Muscle layer of duodenum (tissue), 2 donors: ENCODE data around the gene MAP3K6.

Experiments
- H3K27ac ChIP-seq: one replicate; pipeline ENCODE4 v1.7.0; 2013; ENCODE audit warnings: mild to moderate bottlenecking, low read length
- H3K27me3 ChIP-seq: one replicate; pipeline ENCODE4 v1.7.0; 2013; ENCODE audit warnings: low read depth, mild to moderate bottlenecking, control low read depth, low read length
- H3K36me3 ChIP-seq, 2 donors: one replicate each; pipeline ENCODE4 v1.7.0; 2013; ENCODE audit warnings: low read length in 2 of 2, control low read depth in 1 of 2, mild to moderate bottlenecking in 1 of 2; ENCODE audit not compliant: insufficient read depth in 2 of 2, control insufficient read depth in 1 of 2
- H3K4me1 ChIP-seq, 2 donors: one replicate each; pipeline ENCODE4 v1.7.0; 2013; ENCODE audit warnings: low read length in 2 of 2, mild to moderate bottlenecking in 2 of 2, control low read depth in 1 of 2, moderate library complexity in 1 of 2; ENCODE audit not compliant: insufficient read depth in 2 of 2, control insufficient read depth in 1 of 2
- H3K4me3 ChIP-seq, 2 donors: one replicate each; pipeline ENCODE4 v1.7.0; 2013; ENCODE audit warnings: low read length in 2 of 2, low read depth in 1 of 2, mild to moderate bottlenecking in 1 of 2
- H3K9me3 ChIP-seq, 2 donors: one replicate each; pipeline ENCODE4 v1.7.0; 2013; ENCODE audit warnings: low read length in 2 of 2, control low read depth in 1 of 2, mild to moderate bottlenecking in 1 of 2; ENCODE audit not compliant: control insufficient read depth in 1 of 2
- donor health status: healthy.

The MAP3K6 gene

GRCh38 chr1:27358038-27358927, 8.5 kb downstream of the MAP3K6 start:
- Histone ChIP-seq H3K4me1 (peaks cover 0 to 15% of the 10 kb centered on the region in 2 donors), H3K4me3 (no peak overlapping the region), H3K36me3 (peaks cover 33 to 81% of the 10 kb centered on the region in 2 donors), H3K9me3 (no peaks in the 10 kb centered on the region), H3K27ac (no peak overlapping the region), H3K27me3 (no peaks in the 10 kb centered on the region)

- H3K27ac ChIP-seq: no peak overlapping the region
- H3K36me3 ChIP-seq: peaks cover 32 to 77% of the 10 kb centered on the region in 2 donors
- peak overlapping the region; percentile 37 to 50 for H3K4me3 ChIP-seq
- peaks cover 0 to 15% of the 10 kb centered on the region in 2 donors for H3K4me1 ChIP-seq
- no peaks in the 10 kb centered on the region for H3K9me3 ChIP-seq
- H3K27me3 ChIP-seq: no peaks in the 10 kb centered on the region
Measured at GRCh38 chr1:27357281-27358037, 9.3 kb downstream of the MAP3K6 start.

DNA sequence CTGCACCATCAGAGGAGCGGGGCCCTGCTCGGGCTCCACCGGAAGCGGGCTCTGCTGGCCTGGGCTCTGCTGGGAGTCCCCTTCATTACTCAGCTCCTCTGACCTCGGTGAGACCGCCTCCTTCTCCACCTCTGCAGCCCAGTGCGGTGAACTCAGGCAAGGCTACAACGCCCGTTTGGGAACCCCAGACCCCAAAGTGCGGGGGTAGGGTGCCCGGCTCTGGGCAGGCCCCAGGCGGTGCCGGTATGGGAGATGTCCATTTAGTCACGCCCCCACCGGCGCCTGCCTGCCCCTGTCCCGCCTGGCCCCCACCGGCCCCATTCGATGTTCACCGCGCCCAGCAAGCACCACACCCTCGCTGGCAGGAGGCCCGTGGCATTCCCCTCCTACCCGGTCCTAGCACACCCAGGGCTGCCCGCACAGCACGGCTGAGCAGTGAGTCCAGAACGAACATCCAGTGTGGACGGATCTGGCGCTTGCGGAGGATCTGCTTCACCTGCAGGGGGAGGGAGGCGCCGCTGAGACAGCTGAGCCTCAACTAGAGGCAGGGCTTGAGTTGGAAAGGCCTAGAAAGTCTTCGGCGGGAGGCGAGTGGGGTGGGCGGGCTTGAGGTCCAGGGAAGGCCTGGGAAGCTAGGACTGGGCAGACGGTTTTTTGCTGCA, 10.0 kb downstream of the MAP3K6 start:
- Histone ChIP-seq H3K27ac (no peak overlapping the region), H3K9me3 (no peaks in the 10 kb centered on the region), H3K27me3 (no peaks in the 10 kb centered on the region), H3K4me3 (peak overlapping the region in 1 of 2 donors; percentile 50), H3K4me1 (peaks cover 0 to 15% of the 10 kb centered on the region in 2 donors), H3K36me3 (peaks cover 25 to 70% of the 10 kb centered on the region in 2 donors)

DNA sequence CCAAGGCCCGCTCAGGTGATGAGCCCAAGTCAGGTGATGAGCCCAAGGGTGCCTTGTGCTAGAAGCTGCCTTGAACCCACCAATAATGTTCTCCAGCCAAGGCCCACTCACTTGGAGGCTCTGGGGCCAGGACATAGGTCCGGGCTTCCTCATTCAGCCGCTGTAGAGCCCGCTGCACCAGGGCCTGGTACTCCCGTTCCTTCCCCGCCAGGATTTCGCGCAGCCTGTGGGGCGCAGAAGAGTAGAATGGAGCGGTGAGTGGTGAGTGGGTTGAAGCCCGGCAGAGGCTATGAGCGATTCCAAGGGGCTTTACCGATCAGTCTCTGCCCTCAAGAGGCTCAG, 10.5 kb downstream of the MAP3K6 start:
- Histone ChIP-seq H3K9me3 (no peaks in the 10 kb centered on the region), H3K4me1 (peaks cover 0 to 16% of the 10 kb centered on the region in 2 donors), H3K36me3 (peaks cover 20 to 65% of the 10 kb centered on the region in 2 donors), H3K4me3 (no peak overlapping the region), H3K27me3 (no peaks in the 10 kb centered on the region), H3K27ac (no peak overlapping the region)

GRCh38 chr1:27355683-27356082, 11.1 kb downstream of the MAP3K6 start:
- Histone ChIP-seq H3K4me3 (no peak overlapping the region), H3K9me3 (no peaks in the 10 kb centered on the region), H3K27ac (no peak overlapping the region), H3K36me3 (peaks cover 16 to 59% of the 10 kb centered on the region in 2 donors), H3K4me1 (peaks cover 0 to 18% of the 10 kb centered on the region in 2 donors), H3K27me3 (no peaks in the 10 kb centered on the region)

- Histone ChIP-seq H3K27me3 (peaks cover 2% of the 10 kb centered on the region), H3K36me3 (peaks cover 12 to 47% of the 10 kb centered on the region in 2 donors), H3K27ac (no peak overlapping the region), H3K9me3 (no peaks in the 10 kb centered on the region), H3K4me3 (no peak overlapping the region), H3K4me1 (peaks cover 2 to 33% of the 10 kb centered on the region in 2 donors)
Measured at GRCh38 chr1:27353629-27354028, 13.1 kb downstream of the MAP3K6 start.

DNA sequence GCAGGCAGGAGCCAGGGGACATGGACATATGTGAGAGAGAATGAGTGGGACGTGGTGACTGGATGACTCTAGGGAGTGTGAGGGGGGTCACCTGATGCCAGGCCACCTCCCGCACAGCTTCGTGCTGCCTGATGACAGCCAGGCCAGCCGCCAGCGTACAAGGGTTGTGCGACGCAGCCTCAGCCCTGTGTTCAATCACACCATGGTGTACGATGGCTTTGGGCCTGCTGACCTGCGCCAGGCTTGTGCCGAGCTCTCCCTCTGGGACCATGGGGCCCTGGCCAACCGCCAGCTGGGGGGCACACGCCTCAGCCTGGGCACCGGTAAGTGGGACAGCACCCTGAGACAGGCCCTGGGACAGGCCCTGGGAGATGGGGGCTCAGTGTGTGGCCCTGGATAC, 13.6 kb downstream of the MAP3K6 start:
- H3K4me3 ChIP-seq: no peak overlapping the region
- H3K36me3 ChIP-seq: peaks cover 12 to 42% of the 10 kb centered on the region in 2 donors
- peaks cover 2% of the 10 kb centered on the region for H3K27me3 ChIP-seq
- H3K4me1 ChIP-seq: peaks cover 2 to 33% of the 10 kb centered on the region in 2 donors
- no peak overlapping the region for H3K27ac ChIP-seq
- no peaks in the 10 kb centered on the region for H3K9me3 ChIP-seq

GRCh38 chr1:27351541-27352107, 15.1 kb downstream of the MAP3K6 start:
- H3K4me3 ChIP-seq: no peak overlapping the region
- H3K27me3 ChIP-seq: peaks cover 2% of the 10 kb centered on the region
- H3K4me1 ChIP-seq: peaks cover 2 to 23% of the 10 kb centered on the region in 2 donors
- no peaks in the 10 kb centered on the region for H3K9me3 ChIP-seq
- H3K27ac ChIP-seq: no peak overlapping the region
- peaks cover 12 to 29% of the 10 kb centered on the region in 2 donors for H3K36me3 ChIP-seq

GRCh38 chr1:27350663-27351540, 15.9 kb downstream of the MAP3K6 start:
- peaks cover 2% of the 10 kb centered on the region for H3K27me3 ChIP-seq
- peak overlapping the region in 1 of 2 donors; percentile 66 for H3K4me3 ChIP-seq
- no peak overlapping the region for H3K27ac ChIP-seq
- peaks cover 8 to 22% of the 10 kb centered on the region in 2 donors for H3K36me3 ChIP-seq
- H3K4me1 ChIP-seq: peaks cover 2 to 23% of the 10 kb centered on the region in 2 donors
- H3K9me3 ChIP-seq: no peaks in the 10 kb centered on the region
